NCI-H226 (cell line): ENCODE measurements around the gene NFKB1.

Source experiments
- DNase-seq: peaks from one replicate; pipeline ENCODE4 v3.0.0-alpha.2; 2015

The NFKB1 gene

GRCh38 chr4:102497986-102498385 lies 3.2 kb upstream of the NFKB1 start:
- no peak for DNase-seq

GRCh38 chr4:102500352-102500695 lies 835 bp upstream of the NFKB1 start:
- no peak for DNase-seq

GRCh38 chr4:102501447-102501696 lies 213 bp downstream of the NFKB1 start:
- DNase-seq, result no peak

GRCh38 chr4:102502543-102502818 lies 1.3 kb downstream of the NFKB1 start:
- DNase-seq, result no peak

GRCh38 chr4:102503301-102503746 lies 2.2 kb downstream of the NFKB1 start:
- no peak for DNase-seq

DNA sequence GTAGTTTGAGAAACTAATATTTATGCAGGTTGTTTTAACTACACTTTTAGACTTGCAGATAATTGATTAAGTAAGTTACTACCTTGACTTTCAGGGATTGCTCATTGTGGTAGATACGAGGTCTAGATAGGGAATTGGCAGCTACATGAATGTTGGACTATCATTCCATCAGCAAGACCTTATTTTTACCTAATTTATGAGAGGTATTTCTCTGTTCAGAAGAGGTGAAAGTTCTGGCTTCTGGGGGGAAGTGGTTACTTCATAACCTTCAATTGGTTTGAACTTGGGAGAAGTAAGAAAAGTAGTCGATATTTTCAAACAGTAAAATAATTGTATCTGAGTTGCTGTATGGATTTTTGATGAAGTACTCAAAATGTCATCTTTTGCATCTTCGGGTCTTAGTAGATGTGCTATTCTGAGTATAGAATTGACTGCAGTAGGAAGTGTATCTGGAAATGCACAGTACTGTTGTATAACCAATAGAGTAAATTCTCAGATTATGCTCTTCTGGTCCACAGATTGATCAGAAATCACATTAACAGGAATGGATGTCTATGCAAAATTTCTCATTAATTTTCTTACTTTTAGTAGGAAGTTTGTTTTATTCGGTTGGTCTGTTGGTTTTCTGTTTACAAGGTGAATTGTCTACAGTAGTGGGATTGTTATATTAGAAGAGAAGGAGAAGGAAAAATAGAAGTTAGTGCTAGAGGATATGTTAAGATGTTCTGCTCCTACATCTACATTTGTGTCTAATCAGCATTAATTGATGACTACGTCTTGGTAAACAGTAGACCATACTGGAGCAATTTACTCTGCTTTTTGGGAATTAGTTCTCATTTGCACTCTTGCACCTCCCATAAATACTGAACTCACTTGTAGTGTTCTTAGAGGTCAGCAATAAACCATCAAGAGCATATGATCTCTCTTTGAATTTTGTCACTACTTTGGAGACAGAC lies 3.0 kb downstream of the NFKB1 start:
- no peak for DNase-seq

GRCh38 chr4:102504941-102505340 lies 3.8 kb downstream of the NFKB1 start:
- no peak for DNase-seq

DNA sequence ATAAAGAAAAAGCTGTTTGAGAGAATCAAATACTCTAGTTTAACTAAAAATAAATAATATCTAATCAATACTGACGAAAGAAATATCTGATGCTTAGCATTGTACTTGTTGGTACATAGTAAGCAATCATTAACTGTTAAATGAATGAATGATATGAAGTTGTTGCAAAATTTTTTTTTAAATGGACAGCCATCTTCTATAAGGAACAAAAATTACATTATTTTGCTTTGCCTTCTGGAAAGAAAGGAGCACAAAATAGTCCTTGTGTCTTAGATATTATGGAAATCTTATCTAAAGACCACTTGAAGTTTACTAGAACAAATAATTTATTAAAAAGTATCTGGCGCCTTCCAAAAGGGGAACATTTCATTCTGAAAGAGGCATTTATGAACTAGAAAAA lies 4.5 kb downstream of the NFKB1 start:
- no peak for DNase-seq

DNA sequence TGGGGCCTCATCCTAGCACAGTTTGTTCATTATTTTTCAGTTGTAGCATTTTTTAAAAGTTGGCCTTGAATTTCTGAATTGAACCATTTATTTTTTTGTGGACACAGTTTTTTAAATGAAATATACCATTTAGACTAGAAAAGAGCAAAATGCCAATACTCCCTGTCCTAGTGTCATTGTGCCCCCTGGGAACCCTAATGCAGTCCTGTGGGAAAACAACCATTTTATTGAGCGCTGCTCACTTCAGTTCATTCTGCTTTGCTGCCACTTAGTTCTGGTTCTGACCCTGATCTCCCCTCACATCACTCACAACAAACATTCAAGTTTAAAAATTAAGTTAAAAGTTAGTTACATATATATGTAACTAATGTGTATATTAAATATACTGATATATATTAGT lies 5.4 kb downstream of the NFKB1 start:
- no peak for DNase-seq

DNA sequence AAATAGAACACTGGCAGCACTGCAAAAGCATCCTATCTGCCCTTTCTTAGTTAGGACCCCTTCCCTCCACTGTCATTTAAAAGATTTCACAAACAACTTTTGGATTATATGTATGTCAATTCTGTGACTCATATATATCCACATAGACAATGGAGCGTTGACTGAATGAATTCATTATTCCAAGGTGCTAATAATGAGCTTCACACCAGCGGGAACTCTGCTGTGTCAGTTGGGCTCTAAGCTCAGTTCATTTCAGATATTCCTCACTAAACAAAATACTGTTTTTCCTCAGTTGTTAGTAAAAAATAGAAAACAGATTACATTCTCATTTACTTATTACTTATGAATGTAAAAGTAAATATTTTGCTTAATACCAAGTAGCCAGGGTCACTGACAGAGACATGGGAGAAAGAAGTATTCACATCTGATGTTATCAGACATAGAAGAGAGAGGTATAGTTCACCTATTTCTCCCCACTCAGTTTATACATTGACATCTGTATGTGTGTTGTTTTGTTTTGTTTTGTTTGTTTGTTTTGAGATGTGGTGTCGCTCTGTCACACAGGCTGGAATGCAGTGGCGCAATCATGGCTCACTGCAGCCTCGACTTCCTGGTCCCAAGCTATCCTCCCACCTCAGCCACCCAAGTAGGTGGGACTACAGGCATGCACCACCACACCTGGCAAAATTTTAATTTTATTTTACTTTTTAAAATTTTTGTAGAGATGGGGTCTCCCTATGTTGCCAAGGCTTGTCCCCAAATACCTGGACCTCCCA lies 10.9 kb downstream of the NFKB1 start:
- no peak for DNase-seq

GRCh38 chr4:102514298-102514964 lies 13.3 kb downstream of the NFKB1 start:
- DNase-seq, result no peak

GRCh38 chr4:102517753-102518152 lies 16.6 kb downstream of the NFKB1 start:
- DNase-seq, result no peak

DNA sequence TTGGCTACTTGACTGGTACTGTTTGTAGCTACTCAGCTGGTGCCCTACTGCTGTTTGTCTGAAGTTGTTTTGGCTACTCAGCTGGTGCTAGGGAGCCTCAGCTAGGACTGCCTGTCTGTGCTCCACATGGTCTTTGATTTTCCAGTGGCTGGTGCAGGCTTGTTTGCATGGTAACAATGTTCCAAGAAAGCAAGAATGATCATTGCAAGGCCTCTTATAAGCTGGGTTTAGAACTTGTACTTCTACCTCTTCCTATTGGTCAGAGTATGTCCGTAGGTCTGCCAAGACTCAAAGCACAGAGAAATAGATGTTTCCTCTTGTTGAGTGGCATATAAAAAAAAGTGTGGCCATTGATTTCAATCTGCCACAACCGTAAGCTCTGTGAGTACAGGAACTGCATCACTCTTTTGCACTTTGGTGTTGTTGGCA lies 17.6 kb downstream of the NFKB1 start:
- no peak for DNase-seq

- no peak for DNase-seq
Measured at GRCh38 chr4:102519925-102520324, 18.8 kb downstream of the NFKB1 start.

GRCh38 chr4:102521570-102521969 lies 20.4 kb downstream of the NFKB1 start:
- no peak for DNase-seq

- DNase-seq, result no peak
Measured at GRCh38 chr4:102522031-102522440, 20.9 kb downstream of the NFKB1 start.

GRCh38 chr4:102524691-102525090 lies 23.5 kb downstream of the NFKB1 start:
- no peak for DNase-seq

GRCh38 chr4:102525097-102525496 lies 23.9 kb downstream of the NFKB1 start:
- peak; percentile 9 for DNase-seq

DNA sequence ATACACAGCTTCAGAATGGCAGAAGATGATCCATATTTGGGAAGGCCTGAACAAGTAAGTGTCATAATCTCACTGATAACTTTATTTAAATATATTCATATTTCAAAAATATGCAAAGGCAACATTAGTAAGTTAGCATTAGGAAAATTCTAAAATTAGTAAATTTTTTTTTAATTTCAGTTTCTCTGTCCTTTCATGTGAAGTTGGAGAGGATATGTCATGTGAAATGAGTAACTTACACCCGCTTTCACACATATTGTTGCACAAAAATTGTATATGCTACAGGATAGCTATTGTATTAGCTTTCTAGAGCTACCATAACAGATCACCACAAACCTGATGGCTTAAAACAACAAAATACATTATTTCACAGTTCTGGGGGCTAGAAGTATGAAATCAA lies 24.3 kb downstream of the NFKB1 start:
- DNase-seq, result no peak

GRCh38 chr4:102526532-102526931 lies 25.4 kb downstream of the NFKB1 start:
- no peak for DNase-seq

DNA sequence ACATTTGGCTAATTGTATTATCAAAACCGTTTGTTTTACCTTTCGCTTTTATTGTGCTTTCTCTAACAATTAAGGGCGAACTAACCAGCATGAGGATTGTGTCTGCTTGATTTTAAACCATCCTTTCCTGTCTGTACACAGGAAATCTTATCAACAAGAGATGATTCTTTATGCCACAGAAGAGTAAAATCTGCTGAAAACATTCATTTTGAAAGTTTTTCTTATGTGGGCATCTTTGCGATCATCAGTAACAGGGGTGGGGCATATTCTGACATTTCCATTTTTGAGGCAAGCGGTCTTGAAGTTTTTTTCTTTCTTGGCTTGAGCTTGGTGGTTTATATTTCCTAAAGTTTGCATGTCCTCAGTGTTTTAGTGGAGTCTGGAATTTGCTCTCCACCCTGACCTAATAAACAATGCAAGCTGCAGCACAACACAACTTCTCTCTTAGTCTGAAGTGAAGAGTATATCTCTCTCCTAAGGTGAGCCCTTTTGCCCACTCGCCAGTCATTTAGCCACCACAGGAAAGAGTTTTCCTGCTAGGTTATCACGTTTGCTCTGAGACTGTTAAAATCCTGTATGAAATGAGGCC lies 26.6 kb downstream of the NFKB1 start:
- no peak for DNase-seq

- DNase-seq, result no peak
Measured at GRCh38 chr4:102529977-102530376, 28.8 kb downstream of the NFKB1 start.

GRCh38 chr4:102530986-102531385 lies 29.8 kb downstream of the NFKB1 start:
- no peak for DNase-seq

- DNase-seq, result no peak
Measured at GRCh38 chr4:102531462-102531861, 30.3 kb downstream of the NFKB1 start.
